GM19238 (cell line): ENCODE measurements around the gene LONP2.
"Not testable (repeated sequence)": the region's sequence is repeated elsewhere in the genome, so short reads cannot be mapped to it uniquely, and the experiment has no call there.

Source experiments
- DNase-seq: peaks from one replicate; pipeline ENCODE4 v3.0.0; 2011; ENCODE audit warnings: low spot score; ENCODE audit not compliant: insufficient read length

The LONP2 gene

DNA sequence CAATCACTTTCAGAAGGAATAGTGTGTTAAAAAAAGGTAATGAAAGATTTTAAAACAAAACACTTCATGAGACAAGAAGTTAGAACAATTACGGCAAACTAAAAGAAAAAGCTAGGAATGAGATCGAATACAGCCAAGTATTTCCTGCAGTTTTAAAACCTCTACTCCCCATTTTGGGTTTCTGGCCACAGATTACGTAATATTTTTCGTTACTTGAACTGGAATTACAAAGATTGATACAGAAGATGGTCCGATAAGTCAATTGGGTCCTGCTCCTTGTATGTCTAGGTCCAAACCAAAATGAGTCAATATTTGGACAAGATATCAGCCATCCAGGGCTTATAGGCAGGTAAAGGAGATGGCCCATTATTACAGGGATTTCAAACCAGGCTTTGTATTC is 88.9 kb downstream of the LONP2 start:
- no peak for DNase-seq

GRCh38 chr16:48334325-48334724 is 90.2 kb downstream of the LONP2 start:
- DNase-seq = no peak

- DNase-seq = no peak
Observed at GRCh38 chr16:48335961-48336360, 91.9 kb downstream of the LONP2 start.

DNA sequence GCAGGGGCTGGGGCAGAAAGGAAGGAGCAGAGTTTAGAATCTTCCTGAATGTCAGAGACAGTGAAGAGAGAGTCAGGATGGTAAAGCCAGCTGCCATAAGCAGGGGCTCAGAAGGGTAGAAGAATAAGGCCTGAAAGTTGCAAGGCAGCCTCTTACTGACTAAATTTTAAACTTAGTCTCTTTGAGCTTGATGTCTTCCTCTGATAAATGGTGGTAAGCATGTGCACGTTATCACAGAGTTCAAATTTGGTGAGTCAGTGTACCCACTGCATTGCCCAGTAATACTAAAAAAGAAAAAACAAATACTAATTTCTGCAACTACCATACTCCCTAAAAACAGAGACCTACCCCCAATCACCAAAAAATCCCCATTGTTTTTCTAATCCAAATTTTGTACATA is 96.0 kb downstream of the LONP2 start:
- no peak for DNase-seq

DNA sequence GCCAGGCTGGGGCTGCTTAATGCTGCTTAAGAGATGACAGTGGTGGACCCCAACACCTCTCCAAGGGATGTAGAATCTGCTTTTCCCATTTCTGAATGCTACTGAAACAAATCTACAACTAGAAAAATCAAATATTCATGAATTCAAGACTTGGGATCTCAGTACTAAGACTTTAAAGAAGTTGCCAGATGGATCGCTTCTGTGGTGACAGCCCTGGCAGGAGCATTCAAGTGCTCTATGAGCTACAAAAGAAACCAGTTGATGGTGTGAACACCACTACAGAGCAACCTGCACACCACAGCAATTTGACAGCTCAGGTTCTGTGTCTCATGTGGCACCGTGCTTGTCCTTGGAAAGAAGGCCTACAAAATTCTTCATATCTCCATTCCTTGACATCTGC is 98.5 kb downstream of the LONP2 start:
- DNase-seq = no peak

DNA sequence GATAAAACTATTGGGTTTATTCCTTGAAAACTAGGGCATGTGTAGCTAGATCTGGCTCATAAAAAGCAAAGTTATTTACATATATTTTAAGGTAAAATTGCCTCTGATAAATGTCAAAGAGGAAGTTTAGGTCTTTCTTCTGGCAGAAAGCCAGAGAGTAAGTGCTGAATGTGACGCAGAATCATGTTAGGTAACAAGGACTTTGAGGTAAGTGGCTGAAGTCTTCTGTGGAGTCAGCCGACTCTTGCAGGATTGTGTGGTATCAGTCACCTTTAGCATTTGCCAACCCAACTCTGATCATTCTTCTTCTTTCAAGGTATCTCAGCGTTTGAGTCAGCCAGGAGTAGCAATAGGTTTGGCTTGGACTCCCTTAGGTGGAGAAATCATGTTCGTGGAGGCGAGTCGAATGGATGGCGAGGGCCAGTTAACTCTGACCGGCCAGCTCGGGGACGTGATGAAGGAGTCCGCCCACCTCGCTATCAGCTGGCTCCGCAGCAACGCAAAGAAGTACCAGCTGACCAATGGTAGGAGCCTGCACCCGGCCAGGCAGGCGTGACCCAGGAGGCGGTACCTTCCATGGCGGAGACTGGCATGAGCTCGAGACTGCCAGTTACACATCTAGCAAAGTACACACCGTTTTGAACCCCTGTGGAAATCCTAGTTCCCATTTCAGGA is 103.2 kb downstream of the LONP2 start:
- DNase-seq = no peak

- no peak for DNase-seq
Observed at GRCh38 chr16:48347980-48348379, 103.9 kb downstream of the LONP2 start.

DNA sequence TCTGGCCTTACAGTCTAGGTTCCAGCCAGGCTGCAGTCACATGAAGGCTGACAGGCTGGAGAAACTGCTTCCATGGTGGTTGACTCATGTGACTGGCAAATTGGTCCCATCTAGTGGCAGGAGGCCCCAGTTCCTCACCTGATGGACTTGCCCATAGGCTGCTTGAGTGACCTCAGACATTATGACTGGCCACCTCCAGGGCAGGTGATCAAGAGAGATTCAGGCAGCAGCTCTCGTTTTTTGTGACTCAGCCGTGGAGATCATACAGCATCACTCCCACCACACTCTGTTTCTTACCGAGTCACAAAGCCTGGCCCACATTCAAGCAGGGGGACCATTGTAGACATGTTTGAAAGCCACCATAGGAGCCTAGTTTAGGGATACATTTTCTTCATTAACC is 106.6 kb downstream of the LONP2 start:
- DNase-seq = no peak

GRCh38 chr16:48352648-48353390 is 108.7 kb downstream of the LONP2 start:
- DNase-seq = no peak

DNA sequence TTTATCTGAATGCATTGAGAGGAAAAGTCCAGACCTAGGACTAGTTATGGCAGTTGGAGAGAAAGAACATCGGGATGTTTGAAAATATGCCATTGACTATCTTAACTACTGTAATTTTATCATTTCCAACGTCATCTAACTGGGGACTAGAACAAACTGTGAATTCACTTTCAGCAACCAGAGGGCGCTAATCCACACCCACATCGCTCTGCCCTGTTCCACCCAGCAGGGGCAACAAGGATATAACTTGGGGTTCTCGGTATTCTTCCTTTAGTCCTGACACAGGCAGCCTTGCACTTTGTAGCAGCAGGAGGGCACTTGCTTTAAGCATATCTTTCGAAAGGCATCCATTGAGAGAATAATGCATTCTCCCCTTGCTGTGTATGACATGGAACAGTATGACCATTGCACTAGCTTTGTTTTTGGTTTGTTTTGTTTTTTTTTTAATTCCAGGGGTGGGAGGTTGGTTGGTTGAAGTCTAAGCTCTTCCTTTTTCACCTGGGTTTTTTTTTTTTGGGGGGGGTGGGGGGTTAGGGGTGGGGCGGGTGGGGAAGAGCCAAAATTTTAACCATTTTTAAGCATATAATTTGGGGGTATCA is 109.6 kb downstream of the LONP2 start:
- DNase-seq = peak; percentile 63

DNA sequence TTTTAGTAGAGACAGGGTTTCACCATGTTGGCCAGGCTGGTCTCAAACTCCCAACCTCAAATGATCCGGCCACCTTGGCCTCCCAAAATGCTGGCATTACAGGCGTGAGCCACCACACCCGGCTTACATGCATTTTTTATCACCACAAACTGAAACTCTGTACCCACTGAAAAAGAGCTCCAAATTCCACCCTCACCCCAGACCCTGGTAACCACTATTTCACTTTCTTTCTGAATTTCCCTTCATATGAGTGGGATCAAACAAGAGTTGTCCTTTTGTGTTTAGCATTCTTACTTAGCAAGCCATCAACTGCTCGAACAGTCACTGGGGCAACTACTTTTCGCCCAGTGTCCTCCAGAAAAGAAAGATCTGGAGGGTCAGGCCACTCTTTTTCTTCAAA is 110.3 kb downstream of the LONP2 start:
- DNase-seq = not testable (repeated sequence)

- DNase-seq = no peak
Observed at GRCh38 chr16:48354877-48355855, 111.1 kb downstream of the LONP2 start.

- DNase-seq = no peak
Observed at GRCh38 chr16:48356633-48357376, 112.7 kb downstream of the LONP2 start.

DNA sequence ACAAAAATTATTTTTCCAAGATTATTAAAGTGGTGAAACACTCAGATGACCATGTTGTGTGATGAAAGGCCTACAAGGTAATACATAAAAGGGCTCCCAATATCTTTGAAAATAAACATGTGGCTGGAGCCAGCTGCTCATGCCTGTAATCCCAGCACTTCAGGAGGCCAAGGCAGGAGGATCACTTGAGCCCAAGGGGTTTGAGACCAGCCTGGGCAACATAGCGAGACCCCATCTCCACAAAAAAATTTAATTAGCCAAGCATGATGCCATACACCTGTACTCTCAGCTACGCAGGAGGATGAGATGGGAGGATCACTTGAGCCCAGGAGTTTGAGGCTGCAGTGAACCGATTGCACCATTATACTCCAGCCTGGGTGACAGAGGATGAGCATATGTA is 114.3 kb downstream of the LONP2 start:
- no peak for DNase-seq

DNA sequence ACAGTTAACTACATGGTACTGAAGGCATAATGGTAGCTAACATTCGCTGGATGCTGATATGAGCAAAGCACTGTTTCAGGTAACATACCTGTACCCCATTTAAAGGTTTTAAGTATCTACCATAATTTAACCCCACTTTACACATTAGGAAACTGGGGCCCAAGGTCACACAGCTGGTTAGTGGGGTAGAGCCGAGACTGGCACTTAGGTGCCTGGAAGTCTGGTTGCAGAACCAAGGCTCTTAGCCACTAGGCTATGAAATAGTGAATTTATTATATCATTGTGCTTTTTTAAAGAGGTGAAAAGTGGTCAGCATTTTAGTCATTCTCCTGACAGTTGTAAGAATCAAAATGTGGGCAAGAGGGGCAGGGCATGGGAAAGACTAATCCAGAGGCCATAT is 115.9 kb downstream of the LONP2 start:
- no peak for DNase-seq

GRCh38 chr16:48361012-48361411 is 116.9 kb downstream of the LONP2 start:
- DNase-seq = no peak

GRCh38 chr16:48361540-48362144 is 117.5 kb downstream of the LONP2 start:
- DNase-seq = no peak

- no peak for DNase-seq
Observed at GRCh38 chr16:48365025-48365600, 121.0 kb downstream of the LONP2 start.

DNA sequence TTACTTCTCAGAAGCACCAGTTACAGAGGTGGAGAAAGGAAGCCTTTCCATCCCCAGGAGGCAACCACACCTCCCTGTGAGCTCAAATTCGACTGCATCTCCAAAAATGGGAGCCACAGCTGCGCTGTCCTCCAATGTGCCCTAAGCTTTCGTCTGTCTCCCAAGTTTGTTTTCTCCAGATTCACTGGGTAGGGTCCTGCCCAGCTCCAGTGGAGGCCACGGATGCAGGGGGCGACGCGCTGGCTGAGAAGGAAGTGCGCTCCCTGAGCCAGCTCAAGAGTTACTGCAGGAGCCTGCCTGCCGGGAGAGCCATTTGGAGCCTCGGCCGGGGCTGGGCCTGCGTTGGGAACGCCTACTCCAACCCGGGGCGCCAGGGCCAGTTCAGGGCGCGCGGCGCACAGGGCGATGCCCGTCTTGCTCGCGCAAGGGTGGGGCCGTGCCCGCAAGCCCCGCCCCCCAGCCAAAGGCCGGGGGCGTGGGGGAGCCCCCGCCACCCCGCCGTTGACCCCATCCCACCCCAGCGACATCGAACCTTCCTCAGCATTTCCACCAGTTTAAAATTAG is 121.6 kb downstream of the LONP2 start:
- peak; percentile 56 for DNase-seq
